Breast epithelium (tissue), 4 donors: Measurements from ENCODE around the gene RIPOR1. TPM values are rescaled to one million over a fixed set of nuclear protein-coding genes. Genes with fewer than 3 reads are reported as not detected.

Experiments used
- DNase-seq, 2 donors: peaks; one replicate each; pipeline ENCODE4 v3.0.0-alpha.2; 2019; ENCODE audit warnings: low spot score in 2 of 2
- H3K27ac ChIP-seq, 2 donors: fragments of 200-600 bp; sonication (generic) in 1 of 2; one replicate each; pipeline ENCODE4 v1.5.1; 2016 to 2019; ENCODE audit warnings: mild to moderate bottlenecking in 1 of 2
- H3K27me3 ChIP-seq, 2 donors: fragments of 200-600 bp; sonication (generic) in 1 of 2; one replicate each; pipeline versions ENCODE4 v1.5.1 to v1.6.0; 2017 to 2019; ENCODE audit warnings: control low read depth in 1 of 2, mild to moderate bottlenecking in 1 of 2
- H3K36me3 ChIP-seq: fragments of 200-600 bp; one replicate; pipeline ENCODE4 v1.5.1; 2019
- H3K4me1 ChIP-seq, 2 donors: fragments of 200-600 bp; sonication (generic); one replicate each; pipeline ENCODE4 v1.5.1; 2016 to 2019; ENCODE audit warnings: control low read depth in 1 of 2
- H3K4me3 ChIP-seq, 3 donors: fragments of 200-600 bp; sonication (generic); 1 replicate in 2 of 3; 2 replicates in 1 of 3; pipeline ENCODE4 v1.5.1; 2016 to 2019; ENCODE audit warnings: mild to moderate bottlenecking in 3 of 3, moderate library complexity in 2 of 3
- H3K9me3 ChIP-seq, 2 donors: fragments of 200-600 bp; sonication (generic) in 1 of 2; one replicate each; pipeline ENCODE4 v1.5.1; 2016 to 2019; ENCODE audit warnings: control low read depth in 1 of 2
- POLR2A ChIP-seq: fragments of 450-650 bp; IDR thresholded peaks from one replicate; pipeline ENCODE4 v1.6.1; 2016; ENCODE audit warnings: antibody characterized with exemption, mild to moderate bottlenecking, moderate library complexity
- POLR2AphosphoS5 ChIP-seq, 3 donors: sonication (generic); formaldehyde crosslinking; IDR thresholded peaks; one replicate each; pipeline ENCODE4 v1.6.1; 2017; ENCODE audit warnings: antibody characterized with exemption in 3 of 3
- intact Hi-C: fragments of 100-400 bp; cut with DNase I; formaldehyde crosslinking; loops from one replicate; pipeline ENCODE4 v1.15.1; 2023; ENCODE audit warnings: low total_unique reads
- total RNA-seq, 3 donors: library from RNA; depleted of rRNA; stranded (reverse); fragments of >200 nt; gene quantifications; one replicate each; pipeline ENCODE4 v1.1.0, GENCODE V29; 2016
- TF ChIP-seq, protein P1 (sequence below), 3 donors: fragments of 450-650 bp; IDR thresholded peaks; one replicate each; pipeline ENCODE4 v1.5.1; 2016 to 2017; ENCODE audit warnings: antibody characterized with exemption in 3 of 3, mild to moderate bottlenecking in 3 of 3, moderate library complexity in 3 of 3

The RIPOR1 gene
- total RNA-seq, 3 donors from 2014 or later, result 32.0 to 50.5 (median 33.4) TPM

DNA sequence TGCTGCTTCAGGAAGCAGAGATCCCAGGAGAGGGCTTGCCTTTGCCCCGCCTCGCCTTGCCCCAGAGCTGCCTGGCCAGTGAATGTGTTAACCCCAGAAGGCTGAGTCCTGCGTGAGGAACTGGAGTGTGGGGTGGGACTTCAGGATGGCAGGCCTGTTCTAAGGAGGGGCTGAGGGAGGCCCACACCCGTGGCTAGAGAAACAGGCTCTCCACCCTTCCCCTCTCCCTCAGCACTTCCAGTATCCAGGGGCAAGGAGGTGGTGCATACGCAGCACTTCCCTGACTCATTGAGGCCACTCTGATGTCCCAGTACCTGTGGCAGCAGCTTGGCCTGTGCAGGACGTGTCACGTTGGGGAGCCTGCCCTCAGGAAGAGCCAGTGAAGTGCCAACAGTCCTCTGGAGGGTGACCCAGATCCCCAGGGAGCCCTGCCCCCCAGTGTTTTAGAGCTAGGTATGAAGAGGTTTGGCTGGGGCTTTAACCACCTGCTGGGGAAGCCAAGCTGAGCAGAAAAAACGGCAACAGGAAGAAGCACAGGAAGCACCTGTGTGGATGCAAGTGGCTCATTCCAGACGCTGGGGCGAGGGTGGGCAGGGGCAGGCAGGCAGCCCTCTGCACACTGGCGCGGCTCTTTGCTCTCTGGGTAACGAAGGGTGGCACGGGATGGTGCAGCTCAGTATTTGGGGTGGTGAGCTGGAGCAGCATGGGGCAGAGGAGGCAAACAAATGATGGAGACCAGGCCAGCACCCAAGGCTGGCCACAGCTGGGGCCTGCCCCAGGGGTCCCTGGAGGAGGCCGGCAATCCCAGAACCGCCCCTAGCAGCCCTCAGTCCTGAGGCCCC, 19.0 kb downstream of the RIPOR1 start:
- Histone ChIP-seq H3K4me1 (peaks cover 0 to 5% of the 10 kb centered on the region in 2 donors), H3K27me3 (no peaks in the 10 kb centered on the region), H3K4me3 (no peak overlapping the region), H3K36me3 (no peaks in the 10 kb centered on the region), H3K9me3 (no peaks in the 10 kb centered on the region), H3K27ac (peak overlapping the region; percentile 37 to 56)
- intact Hi-C loops, result no loop called here
- DNase-seq, result no peak
- TF ChIP-seq POLR2A (no peak), POLR2AphosphoS5 (IDR thresholded peaks at IDR 0.05) (peak in 1 of 3 donors; percentile 12)

DNA sequence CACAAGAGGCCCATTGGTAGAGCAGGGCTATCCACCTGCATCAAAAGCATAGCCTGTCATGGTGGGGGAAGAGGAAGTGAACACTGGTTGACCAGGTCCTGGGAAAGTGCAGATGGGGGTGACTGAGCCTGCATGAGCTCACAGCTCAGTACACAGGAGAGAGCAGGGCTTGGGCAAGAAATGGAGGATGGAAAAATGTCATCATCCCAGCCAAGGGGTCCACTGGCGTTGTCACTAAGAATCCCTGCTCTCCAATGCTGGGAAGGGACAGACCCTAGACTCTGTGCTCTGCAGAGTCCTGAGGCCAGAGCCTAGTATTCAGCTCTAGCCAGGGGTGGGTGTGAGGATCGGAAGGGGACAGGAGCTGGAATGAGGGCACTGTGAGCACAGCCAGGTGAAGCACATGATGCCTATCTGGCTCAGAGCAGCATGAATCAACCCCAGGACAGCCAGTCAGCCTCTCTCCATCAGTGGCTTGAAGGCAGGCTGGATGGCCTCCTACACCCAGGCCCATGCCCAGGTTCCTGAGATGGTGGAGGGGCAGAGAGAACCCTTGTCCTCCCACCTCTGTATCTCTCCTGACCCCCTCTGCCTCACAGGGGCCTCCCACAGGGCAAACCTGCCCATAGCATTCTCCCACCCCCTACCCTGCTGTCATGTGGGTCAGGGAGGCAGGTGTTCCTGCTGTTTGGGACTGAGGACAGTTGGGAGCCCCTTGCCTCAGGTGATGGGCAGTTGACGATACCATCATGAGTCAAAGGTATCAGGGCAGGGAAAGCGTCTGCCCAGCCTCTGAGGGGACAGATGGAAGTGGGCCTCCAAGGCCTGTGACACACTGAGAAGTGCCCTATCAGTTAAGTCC, 19.9 kb downstream of the RIPOR1 start:
- no peak for TF ChIP-seq POLR2A
- no peak for TF ChIP-seq POLR2AphosphoS5 (IDR thresholded peaks at IDR 0.05)
- TF ChIP-seq, protein P1, sequence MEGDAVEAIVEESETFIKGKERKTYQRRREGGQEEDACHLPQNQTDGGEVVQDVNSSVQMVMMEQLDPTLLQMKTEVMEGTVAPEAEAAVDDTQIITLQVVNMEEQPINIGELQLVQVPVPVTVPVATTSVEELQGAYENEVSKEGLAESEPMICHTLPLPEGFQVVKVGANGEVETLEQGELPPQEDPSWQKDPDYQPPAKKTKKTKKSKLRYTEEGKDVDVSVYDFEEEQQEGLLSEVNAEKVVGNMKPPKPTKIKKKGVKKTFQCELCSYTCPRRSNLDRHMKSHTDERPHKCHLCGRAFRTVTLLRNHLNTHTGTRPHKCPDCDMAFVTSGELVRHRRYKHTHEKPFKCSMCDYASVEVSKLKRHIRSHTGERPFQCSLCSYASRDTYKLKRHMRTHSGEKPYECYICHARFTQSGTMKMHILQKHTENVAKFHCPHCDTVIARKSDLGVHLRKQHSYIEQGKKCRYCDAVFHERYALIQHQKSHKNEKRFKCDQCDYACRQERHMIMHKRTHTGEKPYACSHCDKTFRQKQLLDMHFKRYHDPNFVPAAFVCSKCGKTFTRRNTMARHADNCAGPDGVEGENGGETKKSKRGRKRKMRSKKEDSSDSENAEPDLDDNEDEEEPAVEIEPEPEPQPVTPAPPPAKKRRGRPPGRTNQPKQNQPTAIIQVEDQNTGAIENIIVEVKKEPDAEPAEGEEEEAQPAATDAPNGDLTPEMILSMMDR (IDR thresholded peaks at IDR 0.05), result no peak
- no peaks in the 10 kb centered on the region for H3K36me3 ChIP-seq
- intact Hi-C loops, result no loop called here
- no peaks in the 10 kb centered on the region for H3K27me3 ChIP-seq
- peaks cover 0 to 5% of the 10 kb centered on the region in 2 donors for H3K4me1 ChIP-seq
- no peaks in the 10 kb centered on the region for H3K9me3 ChIP-seq
- H3K4me3 ChIP-seq, result no peak overlapping the region
- H3K27ac ChIP-seq, result peak overlapping the region; percentile 37 to 56
- no peak for DNase-seq

DNA sequence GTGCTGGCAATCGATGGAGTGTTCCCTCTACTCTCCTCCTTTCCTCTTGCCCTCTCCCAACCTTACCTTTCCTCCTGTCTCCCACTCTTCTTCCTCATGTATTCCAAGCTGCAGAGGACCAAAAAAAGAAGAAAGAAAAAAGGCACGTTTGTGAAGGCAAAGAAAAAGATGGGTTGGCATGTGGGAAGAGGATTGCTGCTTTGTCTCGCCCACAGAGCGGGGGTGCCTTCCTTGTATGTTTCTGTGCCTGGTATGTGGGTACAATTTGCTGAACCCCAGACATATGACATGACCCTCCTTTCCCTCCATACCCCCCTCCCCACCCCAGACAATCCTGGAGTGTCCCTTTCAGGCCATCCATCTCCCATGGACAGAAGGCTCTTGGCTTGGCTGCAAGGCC, 20.6 kb downstream of the RIPOR1 start:
- no peak for DNase-seq

DNA sequence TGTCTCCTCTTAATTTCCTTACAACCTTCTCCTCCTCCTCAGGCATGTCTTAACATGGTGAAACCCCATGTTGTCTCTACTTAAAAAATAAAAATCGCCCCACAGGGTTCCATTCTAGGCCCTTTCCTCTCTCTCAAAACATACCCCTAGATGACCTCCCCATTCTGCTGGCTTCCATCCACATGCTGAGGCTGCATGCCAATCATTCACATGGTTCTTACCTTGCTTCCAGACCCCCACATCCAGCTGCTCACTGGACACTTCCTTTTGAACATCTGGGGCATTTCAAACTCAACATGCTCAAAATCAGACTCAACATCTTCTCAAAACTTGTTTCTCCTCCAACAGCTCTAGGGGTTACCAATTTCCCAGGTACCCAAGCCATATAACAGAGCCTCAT, 21.3 kb downstream of the RIPOR1 start:
- intact Hi-C loops, result loop anchor here (2.0 kb wide), 1 partner anchor 377 kb away; no protein-coding TSS in a partner anchor
- H3K4me3 ChIP-seq, result no peak overlapping the region
- H3K4me1 ChIP-seq, result no peaks in the 10 kb centered on the region

More for the DNA sequence above, 20.6 kb downstream of the RIPOR1 start:
- no peaks in the 10 kb centered on the region for H3K36me3 ChIP-seq
- H3K9me3 ChIP-seq, result no peaks in the 10 kb centered on the region
- H3K27me3 ChIP-seq, result no peaks in the 10 kb centered on the region
- H3K27ac ChIP-seq, result no peak overlapping the region
- no peak overlapping the region for H3K4me3 ChIP-seq
- TF ChIP-seq POLR2A, result no peak
- TF ChIP-seq, protein P1 (IDR thresholded peaks at IDR 0.05), result no peak
- H3K4me1 ChIP-seq, result peaks cover 0 to 3% of the 10 kb centered on the region in 2 donors
- intact Hi-C loops, result no loop called here

DNA sequence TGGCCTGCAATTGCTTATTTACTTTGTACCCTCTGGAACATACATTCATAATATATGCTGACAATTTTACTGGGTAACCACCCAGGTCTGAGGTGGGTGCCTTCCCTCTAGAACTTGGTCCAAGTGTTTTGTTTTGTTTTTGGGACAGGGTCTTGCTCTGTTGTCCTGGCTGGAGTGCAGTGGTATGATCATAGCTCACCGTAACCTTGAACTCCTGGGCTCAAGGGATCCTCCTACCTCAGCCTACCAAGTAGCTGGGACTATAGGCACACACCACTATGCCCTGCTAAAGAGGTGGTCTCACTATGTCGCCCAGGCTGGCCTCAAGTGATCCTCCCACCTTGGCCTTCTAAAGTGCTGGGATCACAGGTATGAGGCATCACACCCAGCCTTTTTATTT, 22.5 kb downstream of the RIPOR1 start:
- no peaks in the 10 kb centered on the region for H3K9me3 ChIP-seq
- DNase-seq, result no peak
- H3K27ac ChIP-seq, result no peak overlapping the region
- no peak overlapping the region for H3K4me3 ChIP-seq
- TF ChIP-seq, protein P1 (IDR thresholded peaks at IDR 0.05), result no peak
- no peak for TF ChIP-seq POLR2A
- TF ChIP-seq POLR2AphosphoS5 (IDR thresholded peaks at IDR 0.05), result no peak
- intact Hi-C loops, result loop anchor here (2.0 kb wide), 1 partner anchor 376 kb away; no protein-coding TSS in a partner anchor
- no peaks in the 10 kb centered on the region for H3K27me3 ChIP-seq
- H3K36me3 ChIP-seq, result no peaks in the 10 kb centered on the region
- H3K4me1 ChIP-seq, result no peaks in the 10 kb centered on the region

More for the DNA sequence above, 21.3 kb downstream of the RIPOR1 start:
- TF ChIP-seq POLR2AphosphoS5 (IDR thresholded peaks at IDR 0.05) (no peak), POLR2A (no peak)
- TF ChIP-seq, protein P1 (IDR thresholded peaks at IDR 0.05), result no peak
- no peaks in the 10 kb centered on the region for H3K36me3 ChIP-seq
- H3K9me3 ChIP-seq, result no peaks in the 10 kb centered on the region
- no peaks in the 10 kb centered on the region for H3K27me3 ChIP-seq
- no peak overlapping the region for H3K27ac ChIP-seq
- no peak for DNase-seq
